Liver (tissue), 9 donors: ENCODE measurements around the gene DCLK3. TPM values are rescaled to one million over a fixed set of nuclear protein-coding genes. Genes with fewer than 3 reads are reported as not detected.

Experiments
- DNase-seq: peaks from one replicate; pipeline ENCODE4 v3.0.0-alpha.2; 2017; ENCODE audit warnings: low spot score
- H3K27ac ChIP-seq, 2 donors: one replicate each; pipeline ENCODE4 v1.7.0; 2013; ENCODE audit warnings: inconsistent platforms in 2 of 2, low read length in 2 of 2, control low read depth in 1 of 2, low read depth in 1 of 2, mild to moderate bottlenecking in 1 of 2
- H3K27me3 ChIP-seq, 4 donors: one replicate each; pipeline versions ENCODE4 v1.6.1 to v1.7.0; 2013; ENCODE audit warnings: low read length in 3 of 4, inconsistent platforms in 1 of 4, mild to moderate bottlenecking in 1 of 4, moderate library complexity in 1 of 4; ENCODE audit not compliant: control insufficient read depth in 4 of 4, insufficient read depth in 4 of 4
- H3K36me3 ChIP-seq, 4 donors: one replicate each; pipeline versions ENCODE4 v1.6.1 to v1.7.0; 2013; ENCODE audit warnings: low read length in 3 of 4, mild to moderate bottlenecking in 3 of 4, low read depth in 1 of 4, moderate library complexity in 1 of 4; ENCODE audit not compliant: control insufficient read depth in 4 of 4, insufficient read depth in 3 of 4
- H3K4me1 ChIP-seq, 4 donors: one replicate each; pipeline versions ENCODE4 v1.6.1 to v1.7.0; 2013; ENCODE audit warnings: low read length in 3 of 4, mild to moderate bottlenecking in 3 of 4, moderate library complexity in 1 of 4; ENCODE audit not compliant: control insufficient read depth in 4 of 4, insufficient read depth in 4 of 4
- H3K4me3 ChIP-seq, 3 donors: one replicate each; pipeline versions ENCODE4 v1.6.1 to v1.7.0; 2013; ENCODE audit warnings: low read length in 3 of 3, control low read depth in 1 of 3, low read depth in 1 of 3, mild to moderate bottlenecking in 1 of 3
- H3K9ac ChIP-seq, 2 donors: one replicate each; pipeline ENCODE4 v1.7.0; 2013; ENCODE audit warnings: low read length in 2 of 2, mild to moderate bottlenecking in 2 of 2, moderate library complexity in 2 of 2, control low read depth in 1 of 2, low read depth in 1 of 2
- H3K9me3 ChIP-seq, 4 donors: one replicate each; pipeline versions ENCODE4 v1.6.1 to v1.7.0; 2013; ENCODE audit warnings: low read length in 3 of 4; ENCODE audit not compliant: control insufficient read depth in 4 of 4
- FOXA1 ChIP-seq: IDR thresholded peaks from 2 replicates; pipeline ENCODE4 v1.6.1; 2016; ENCODE audit warnings: antibody characterized with exemption
- FOXA2 ChIP-seq: IDR thresholded peaks from 2 replicates; pipeline ENCODE4 v1.6.1; 2016; ENCODE audit warnings: antibody characterized with exemption
- HNF4A ChIP-seq, 2 donors: conservative IDR thresholded peaks; 2 replicates each; pipeline ENCODE4 v1.6.1; 2016; ENCODE audit warnings: antibody characterized with exemption in 2 of 2, mild to moderate bottlenecking in 2 of 2
- HNF4G ChIP-seq: IDR thresholded peaks from 2 replicates; pipeline ENCODE4 v1.6.1; 2016; ENCODE audit warnings: antibody characterized with exemption
- JUND ChIP-seq, 2 donors: IDR thresholded peaks; 2 replicates each; pipeline ENCODE4 v1.6.1; 2016; ENCODE audit warnings: antibody characterized with exemption in 2 of 2
- RAD21 ChIP-seq, 2 donors: IDR thresholded peaks; 2 replicates each; pipeline ENCODE4 v1.6.1; 2016; ENCODE audit warnings: antibody characterized with exemption in 2 of 2, mild to moderate bottlenecking in 2 of 2
- RXRA ChIP-seq, 2 donors: IDR thresholded peaks; 2 replicates each; pipeline ENCODE4 v1.6.1; 2017 to 2018; ENCODE audit warnings: antibody characterized with exemption in 2 of 2, mild to moderate bottlenecking in 1 of 2
- SP1 ChIP-seq: IDR thresholded peaks from 2 replicates; pipeline ENCODE4 v1.6.1; 2018; ENCODE audit warnings: antibody characterized with exemption, mild to moderate bottlenecking
- TAF1 ChIP-seq: conservative IDR thresholded peaks from 2 replicates; pipeline ENCODE4 v1.6.1; 2016; ENCODE audit warnings: antibody characterized with exemption, mild to moderate bottlenecking
- YY1 ChIP-seq: IDR thresholded peaks from 2 replicates; pipeline ENCODE4 v1.6.1; 2016; ENCODE audit warnings: antibody characterized with exemption, mild to moderate bottlenecking
- WGBS: extraction: QIAGEN DNeasy Blood & Tissue Kit; methylation state at CpG from one replicate; pipeline ENCODE4 v1.1.7; 2013; 5-methylcytosine and 5-hydroxymethylcytosine counted together
- polyA plus RNA-seq, 2 donors: library from polyadenylated mRNA; stranded (reverse) in 1 of 2; unstranded in 1 of 2; fragments of 200-250 nt in 1 of 2; fragments of >200 nt in 1 of 2; fragmentation: Nextera tagmentation in 1 of 2; extraction: Ambion mirVana in 1 of 2; gene quantifications; one replicate each; pipeline versions ENCODE4 v1.2.1 to v1.2.3, GENCODE V29; 2013 to 2015
- total RNA-seq, 2 donors: library from RNA; depleted of rRNA; stranded (reverse); fragments of >200 nt; gene quantifications; one replicate each; pipeline ENCODE4 v1.2.3, GENCODE V29; 2014
- TF ChIP-seq, protein P1 (sequence below): IDR thresholded peaks from 2 replicates; pipeline ENCODE4 v1.6.1; 2016; ENCODE audit warnings: antibody characterized with exemption
- TF ChIP-seq, protein P2 (sequence below): IDR thresholded peaks from 2 replicates; pipeline ENCODE4 v1.6.1; 2016; ENCODE audit warnings: antibody characterized with exemption
- TF ChIP-seq, protein P3 (sequence below): IDR thresholded peaks from 2 replicates; pipeline ENCODE4 v1.6.1; 2016; ENCODE audit warnings: antibody characterized with exemption
- TF ChIP-seq, protein P4 (sequence below): fragments of 150-350 bp; IDR thresholded peaks from 2 replicates; pipeline ENCODE4 v1.5.1; 2017; ENCODE audit warnings: improper control_type of control experiment, low read depth, low read length; ENCODE audit not compliant: missing input control
- donor health status: healthy.
- donor health status: healthy.
- donor health status: healthy.
- donor health status: healthy.
- donor health status: healthy.

Gene DCLK3
- total and polyA plus RNA-seq, 4 donors, result 0.01 to 0.14 (median 0.07) TPM

DNA sequence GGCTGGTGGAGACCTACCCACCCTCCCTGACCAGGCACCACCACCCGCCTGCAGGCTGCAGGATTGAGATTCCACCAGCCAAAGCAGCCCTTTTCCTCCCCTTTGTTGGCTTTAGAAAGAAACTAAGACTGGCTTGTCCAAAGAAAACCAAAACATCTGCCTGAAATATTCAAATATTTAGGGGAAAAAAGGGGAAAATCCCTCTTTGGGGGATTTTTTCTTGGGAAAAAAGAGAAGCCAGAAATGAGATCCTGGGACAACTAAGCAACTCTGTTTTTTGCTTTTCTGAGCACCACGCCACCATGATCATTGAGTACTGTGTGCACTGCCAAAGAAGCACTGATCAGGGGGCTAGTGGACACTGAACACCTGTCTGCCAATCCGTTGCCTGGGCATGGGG lies 2.6 kb downstream of the DCLK3 start:
- Histone ChIP-seq H3K27ac (no peak overlapping the region), H3K36me3 (no peaks in the 10 kb centered on the region), H3K4me1 (peaks cover 0 to 7% (median under 1%) of the 10 kb centered on the region in 4 donors), H3K9me3 (peaks cover 0 to 3% (median 2%) of the 10 kb centered on the region in 4 donors), H3K9ac (no peak overlapping the region), H3K4me3 (no peak overlapping the region), H3K27me3 (peaks cover 0 to 32% (median 6%) of the 10 kb centered on the region in 4 donors)
- DNase-seq, result no peak
- TF ChIP-seq, protein P1, sequence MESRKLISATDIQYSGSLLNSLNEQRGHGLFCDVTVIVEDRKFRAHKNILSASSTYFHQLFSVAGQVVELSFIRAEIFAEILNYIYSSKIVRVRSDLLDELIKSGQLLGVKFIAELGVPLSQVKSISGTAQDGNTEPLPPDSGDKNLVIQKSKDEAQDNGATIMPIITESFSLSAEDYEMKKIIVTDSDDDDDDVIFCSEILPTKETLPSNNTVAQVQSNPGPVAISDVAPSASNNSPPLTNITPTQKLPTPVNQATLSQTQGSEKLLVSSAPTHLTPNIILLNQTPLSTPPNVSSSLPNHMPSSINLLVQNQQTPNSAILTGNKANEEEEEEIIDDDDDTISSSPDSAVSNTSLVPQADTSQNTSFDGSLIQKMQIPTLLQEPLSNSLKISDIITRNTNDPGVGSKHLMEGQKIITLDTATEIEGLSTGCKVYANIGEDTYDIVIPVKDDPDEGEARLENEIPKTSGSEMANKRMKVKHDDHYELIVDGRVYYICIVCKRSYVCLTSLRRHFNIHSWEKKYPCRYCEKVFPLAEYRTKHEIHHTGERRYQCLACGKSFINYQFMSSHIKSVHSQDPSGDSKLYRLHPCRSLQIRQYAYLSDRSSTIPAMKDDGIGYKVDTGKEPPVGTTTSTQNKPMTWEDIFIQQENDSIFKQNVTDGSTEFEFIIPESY, result no peak
- no peak for TF ChIP-seq RXRA (IDR thresholded peaks at IDR 0.05)
- TF ChIP-seq, protein P2, sequence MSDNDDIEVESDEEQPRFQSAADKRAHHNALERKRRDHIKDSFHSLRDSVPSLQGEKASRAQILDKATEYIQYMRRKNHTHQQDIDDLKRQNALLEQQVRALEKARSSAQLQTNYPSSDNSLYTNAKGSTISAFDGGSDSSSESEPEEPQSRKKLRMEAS, result no peak
- TF ChIP-seq HNF4G, result no peak
- no peak for TF ChIP-seq YY1
- TF ChIP-seq TAF1, result no peak
- TF ChIP-seq FOXA1, result no peak
- no peak for TF ChIP-seq HNF4A (conservative IDR thresholded peaks at IDR 0.05)
- no peak for TF ChIP-seq FOXA2
- no peak for TF ChIP-seq SP1
- 77% methylated on average over 3 of the region's 3 CpGs for WGBS

DNA sequence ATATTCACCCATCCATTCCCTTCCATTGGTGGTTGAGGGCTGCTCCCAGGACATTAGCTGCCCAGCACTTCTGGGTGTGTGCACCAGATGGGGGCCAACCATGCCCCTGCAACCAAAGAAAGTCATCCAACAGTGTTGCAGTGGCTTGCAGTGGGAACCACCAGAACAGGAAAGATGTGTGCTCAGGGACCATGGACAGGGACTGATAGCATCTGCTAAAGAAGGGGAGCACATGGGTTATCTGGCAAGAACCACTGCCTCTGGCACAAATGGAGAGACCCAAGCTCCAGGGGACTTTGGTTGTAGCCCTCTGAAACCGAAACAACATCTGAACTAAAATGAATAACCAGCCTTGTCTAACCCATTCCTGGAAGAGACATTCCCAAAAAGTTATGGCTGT lies 8.1 kb downstream of the DCLK3 start:
- no peaks in the 10 kb centered on the region for H3K36me3 ChIP-seq
- H3K9ac ChIP-seq, result no peak overlapping the region
- H3K27ac ChIP-seq, result no peak overlapping the region
- H3K4me3 ChIP-seq, result no peak overlapping the region
- peaks cover 0 to 15% (median 0%) of the 10 kb centered on the region in 4 donors for H3K27me3 ChIP-seq
- no peaks in the 10 kb centered on the region for H3K4me1 ChIP-seq
- DNase-seq, result no peak
- no peaks in the 10 kb centered on the region for H3K9me3 ChIP-seq
- TF ChIP-seq, protein P2, result no peak
- TF ChIP-seq, protein P3, sequence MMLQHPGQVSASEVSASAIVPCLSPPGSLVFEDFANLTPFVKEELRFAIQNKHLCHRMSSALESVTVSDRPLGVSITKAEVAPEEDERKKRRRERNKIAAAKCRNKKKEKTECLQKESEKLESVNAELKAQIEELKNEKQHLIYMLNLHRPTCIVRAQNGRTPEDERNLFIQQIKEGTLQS, result no peak
- no peak for TF ChIP-seq RAD21 (IDR thresholded peaks at IDR 0.05)
- TF ChIP-seq RXRA (IDR thresholded peaks at IDR 0.05), result no peak
- TF ChIP-seq FOXA1, result no peak
- TF ChIP-seq FOXA2, result no peak
- TF ChIP-seq, protein P4, sequence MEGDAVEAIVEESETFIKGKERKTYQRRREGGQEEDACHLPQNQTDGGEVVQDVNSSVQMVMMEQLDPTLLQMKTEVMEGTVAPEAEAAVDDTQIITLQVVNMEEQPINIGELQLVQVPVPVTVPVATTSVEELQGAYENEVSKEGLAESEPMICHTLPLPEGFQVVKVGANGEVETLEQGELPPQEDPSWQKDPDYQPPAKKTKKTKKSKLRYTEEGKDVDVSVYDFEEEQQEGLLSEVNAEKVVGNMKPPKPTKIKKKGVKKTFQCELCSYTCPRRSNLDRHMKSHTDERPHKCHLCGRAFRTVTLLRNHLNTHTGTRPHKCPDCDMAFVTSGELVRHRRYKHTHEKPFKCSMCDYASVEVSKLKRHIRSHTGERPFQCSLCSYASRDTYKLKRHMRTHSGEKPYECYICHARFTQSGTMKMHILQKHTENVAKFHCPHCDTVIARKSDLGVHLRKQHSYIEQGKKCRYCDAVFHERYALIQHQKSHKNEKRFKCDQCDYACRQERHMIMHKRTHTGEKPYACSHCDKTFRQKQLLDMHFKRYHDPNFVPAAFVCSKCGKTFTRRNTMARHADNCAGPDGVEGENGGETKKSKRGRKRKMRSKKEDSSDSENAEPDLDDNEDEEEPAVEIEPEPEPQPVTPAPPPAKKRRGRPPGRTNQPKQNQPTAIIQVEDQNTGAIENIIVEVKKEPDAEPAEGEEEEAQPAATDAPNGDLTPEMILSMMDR, result no peak
- no peak for TF ChIP-seq JUND (IDR thresholded peaks at IDR 0.05)
- WGBS, result 56% methylated on average over 1 of the region's 1 CpG

DNA sequence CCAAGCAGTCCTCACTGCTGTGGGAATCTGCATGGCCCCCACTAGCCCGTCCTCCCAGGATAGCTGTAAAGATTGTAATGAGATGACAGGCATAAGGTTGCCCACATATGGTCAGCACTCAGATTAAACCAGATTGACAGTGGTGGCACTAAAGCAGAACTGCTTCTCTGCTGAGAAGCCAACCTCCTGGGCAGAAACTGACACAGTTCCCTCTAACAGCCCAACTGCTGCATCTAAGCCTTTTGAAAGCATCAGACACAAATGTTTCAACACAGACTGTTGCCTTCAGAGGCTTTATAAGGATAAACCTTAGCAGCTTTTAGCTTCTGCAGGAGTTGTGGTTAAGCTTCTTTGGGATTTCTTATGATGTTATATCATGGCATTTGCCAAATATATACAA lies 13.0 kb downstream of the DCLK3 start:
- TF ChIP-seq, protein P2, result no peak
- TF ChIP-seq HNF4G (no peak), JUND (IDR thresholded peaks at IDR 0.05) (no peak)
- 66% methylated on average over 1 of the region's 1 CpG for WGBS
- no peak for DNase-seq

More for the DNA sequence above, 13.0 kb downstream of the DCLK3 start:
- no peaks in the 10 kb centered on the region for H3K9me3 ChIP-seq
- no peaks in the 10 kb centered on the region for H3K36me3 ChIP-seq
- H3K27me3 ChIP-seq, result peaks cover 0 to 7% (median 0%) of the 10 kb centered on the region in 4 donors
- no peaks in the 10 kb centered on the region for H3K4me1 ChIP-seq
- H3K27ac ChIP-seq, result no peak overlapping the region
- no peak overlapping the region for H3K4me3 ChIP-seq
- no peak overlapping the region for H3K9ac ChIP-seq
